GM21390 (cell line): ENCODE results near the gene ATP6V0A4.
A peak's percentile ranks its signal among the peaks of the same experiment; 100 is the strongest.
"Not testable (repeated sequence)": the region's sequence is repeated elsewhere in the genome, so short reads cannot be mapped to it uniquely, and the experiment has no call there.

Experiments
- ATAC-seq: cut with Tn5 transposase; IDR thresholded peaks from one replicate; pipeline ENCODE4 v1.9.1; 2021; ENCODE audit not compliant: unreplicated experiment

ATP6V0A4 gene

DNA sequence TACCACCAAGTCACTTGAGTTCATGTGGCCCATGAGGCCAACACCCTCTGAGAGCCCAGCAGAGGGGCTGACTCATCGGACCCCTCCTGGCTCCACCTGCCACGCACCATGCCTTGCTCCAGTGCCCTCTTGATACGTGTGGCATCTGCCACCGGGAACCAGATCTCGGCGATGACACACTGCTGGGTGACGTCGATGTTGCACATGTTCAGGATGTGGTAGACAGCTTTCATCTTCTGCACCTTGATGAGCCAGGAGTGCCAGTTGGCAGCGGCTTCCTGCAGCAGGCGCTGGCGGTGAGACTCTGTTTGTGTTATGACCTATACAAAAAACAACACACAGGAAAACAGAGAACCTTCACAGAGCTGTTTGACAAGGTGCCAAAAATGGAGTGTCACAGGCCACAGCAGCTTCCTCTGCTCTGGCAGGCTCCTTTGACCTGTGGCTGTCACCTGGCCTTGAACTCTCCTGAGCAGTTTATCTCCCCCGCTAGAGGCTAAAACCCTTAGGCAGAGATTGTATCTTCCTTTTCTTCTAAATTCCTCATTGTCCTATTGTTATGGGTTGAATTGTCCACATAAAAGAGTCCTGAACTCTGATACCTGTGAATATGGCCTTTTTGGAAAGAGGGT is 45.4 kb downstream of the ATP6V0A4 start:
- peak; percentile 76 for ATAC-seq

DNA sequence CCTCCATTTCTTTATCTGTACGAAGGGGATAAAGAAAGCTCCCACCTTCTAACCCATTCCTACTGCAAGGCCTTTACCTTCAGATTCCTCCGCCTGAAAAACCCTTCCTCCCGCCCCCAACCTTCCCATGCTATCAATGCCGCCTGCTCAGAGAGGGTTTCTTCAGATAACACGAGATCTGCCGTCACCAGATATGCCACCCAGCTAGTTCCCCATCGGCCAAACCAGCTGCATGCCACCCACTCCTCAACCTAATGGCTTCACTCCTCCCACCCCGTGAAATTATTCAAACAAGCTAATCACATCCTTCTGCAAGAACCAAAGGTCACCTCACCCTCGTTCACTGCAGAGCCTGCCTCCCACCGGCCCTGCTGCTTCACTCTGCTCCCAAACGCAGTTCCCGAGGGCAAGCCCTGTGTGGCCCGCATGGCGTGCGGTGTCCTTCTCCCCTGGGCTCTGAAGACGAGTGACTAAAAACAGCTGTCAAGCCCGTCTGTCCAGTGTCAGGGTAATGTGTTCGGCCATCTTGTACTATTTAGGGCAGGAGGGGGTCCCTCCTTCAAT is 47.0 kb downstream of the ATP6V0A4 start:
- ATAC-seq = no peak

DNA sequence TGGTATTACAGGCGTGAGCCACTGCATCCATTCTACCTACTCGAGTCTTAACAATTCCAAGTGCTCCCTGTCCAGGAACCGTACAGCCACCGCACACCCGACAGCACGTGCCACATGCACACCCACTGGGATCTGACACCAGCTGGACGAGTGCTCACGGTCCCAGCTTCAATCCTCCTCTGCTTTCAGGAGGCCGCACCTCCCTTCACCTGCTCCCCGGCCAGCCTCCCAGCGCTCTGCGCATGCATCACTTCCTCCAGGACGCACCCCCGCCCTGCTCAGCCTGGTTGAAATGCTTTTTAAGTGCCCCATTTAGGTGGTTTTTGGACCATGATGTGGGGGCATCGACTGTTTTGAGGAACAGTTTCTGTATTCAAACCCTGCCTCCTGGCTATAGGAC is 47.5 kb downstream of the ATP6V0A4 start:
- ATAC-seq = no peak

DNA sequence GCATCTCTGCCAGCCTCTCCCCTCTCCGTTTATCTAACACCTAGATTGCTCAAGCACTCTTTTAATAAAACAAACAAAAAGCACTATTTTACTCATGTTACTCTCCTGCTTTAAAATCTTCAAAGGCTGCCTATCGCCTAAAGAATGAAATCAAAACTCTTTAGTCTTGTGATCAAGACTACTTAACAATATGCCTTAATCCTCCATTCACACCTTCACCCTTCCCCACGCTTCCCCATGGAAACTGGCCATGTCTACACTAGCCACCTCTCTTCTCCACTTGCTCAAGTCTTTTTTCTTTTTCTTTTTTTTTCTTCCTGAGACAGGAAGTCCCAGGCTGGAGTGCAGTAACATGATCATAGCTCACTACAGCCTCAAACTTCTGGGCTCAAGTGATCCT is 48.0 kb downstream of the ATP6V0A4 start:
- no peak for ATAC-seq

DNA sequence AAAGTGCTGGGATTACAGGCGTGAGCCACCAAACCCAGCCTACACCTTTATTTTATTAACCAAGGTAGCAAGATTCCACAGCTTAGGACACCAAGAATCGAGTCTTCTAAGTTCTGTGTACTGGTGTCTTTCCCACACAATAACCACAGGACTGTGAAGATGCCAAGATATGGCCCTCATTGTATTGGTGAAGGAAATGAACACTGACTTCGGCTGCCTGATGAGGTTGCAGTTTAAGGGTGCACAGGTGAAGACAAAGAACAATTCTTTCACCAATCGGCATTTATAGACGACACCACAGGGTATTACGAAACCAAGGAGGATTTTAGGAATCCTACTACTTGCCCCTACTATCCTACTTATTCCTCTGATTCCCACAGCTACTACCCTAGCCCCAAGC is 49.3 kb downstream of the ATP6V0A4 start:
- ATAC-seq = no peak

DNA sequence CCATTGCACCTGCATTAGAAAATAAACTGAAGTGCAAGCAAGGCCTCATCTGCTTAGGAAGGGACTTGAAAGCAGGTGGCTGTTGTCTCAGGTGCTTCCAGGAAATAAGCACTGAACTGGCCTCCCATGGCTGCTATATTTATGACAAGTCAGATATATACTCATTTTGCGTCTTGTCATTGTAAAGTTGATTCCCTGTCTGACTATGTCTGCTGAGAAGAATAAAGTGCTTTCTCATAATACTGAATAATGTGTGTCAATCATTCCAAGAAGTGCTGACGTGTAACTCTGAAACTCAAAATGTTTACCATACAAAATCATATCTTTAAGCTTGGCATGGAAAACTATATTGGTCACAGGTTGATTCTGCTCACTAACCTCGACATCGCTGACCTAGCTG is 51.9 kb downstream of the ATP6V0A4 start:
- ATAC-seq = no peak

DNA sequence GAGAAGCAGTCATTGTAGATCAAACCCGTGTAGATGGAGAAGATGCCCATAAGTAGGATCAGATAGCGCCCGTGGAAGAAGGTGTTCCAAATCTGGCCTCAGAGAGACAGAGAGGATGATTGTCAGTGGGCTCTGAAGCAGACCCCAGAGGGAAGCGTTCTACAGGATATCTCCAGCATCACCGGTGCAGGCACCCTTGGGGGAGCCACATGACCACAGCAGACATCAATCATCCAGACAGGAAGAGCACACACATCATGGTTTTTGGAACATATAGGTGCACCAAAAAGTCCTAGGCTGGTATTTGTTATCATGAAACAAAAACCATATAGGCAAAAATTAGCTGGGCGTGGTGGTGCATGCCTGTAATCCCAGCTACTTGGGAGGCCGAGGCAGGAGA is 52.8 kb downstream of the ATP6V0A4 start:
- ATAC-seq = no peak

DNA sequence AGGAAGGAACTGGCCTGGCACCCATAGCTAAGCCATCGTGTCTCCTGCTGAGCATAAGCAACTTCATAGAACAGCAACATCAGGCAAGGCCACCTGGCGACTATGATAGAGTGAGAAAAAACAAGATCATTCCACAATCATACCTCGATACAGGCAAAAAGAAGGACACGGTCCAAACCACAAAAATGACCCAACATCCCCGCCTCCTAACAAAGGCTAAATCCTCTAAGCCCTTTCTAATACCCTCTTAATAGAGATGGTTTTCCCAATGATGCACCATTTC is 56.6 kb downstream of the ATP6V0A4 start:
- ATAC-seq = no peak

DNA sequence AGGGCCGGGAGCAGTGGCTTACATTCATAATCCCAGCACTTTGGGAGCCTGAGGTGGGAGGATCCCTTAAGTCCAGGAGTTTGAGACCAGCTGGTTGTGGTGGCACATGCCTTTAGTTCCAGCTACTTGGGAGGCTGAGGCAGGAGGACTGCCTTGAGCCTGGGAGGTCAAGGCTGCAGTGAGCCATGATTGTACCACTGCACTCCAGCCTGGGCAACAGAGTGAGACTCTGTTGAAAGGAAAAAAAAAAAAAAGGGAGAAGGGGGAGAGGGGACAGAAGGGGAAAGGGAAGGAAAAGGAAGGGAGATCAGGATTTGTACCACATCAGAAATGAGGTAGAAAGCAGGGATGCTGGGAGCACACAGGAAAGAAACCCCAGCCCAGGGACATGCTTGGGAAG is 58.1 kb downstream of the ATP6V0A4 start:
- ATAC-seq = no peak

DNA sequence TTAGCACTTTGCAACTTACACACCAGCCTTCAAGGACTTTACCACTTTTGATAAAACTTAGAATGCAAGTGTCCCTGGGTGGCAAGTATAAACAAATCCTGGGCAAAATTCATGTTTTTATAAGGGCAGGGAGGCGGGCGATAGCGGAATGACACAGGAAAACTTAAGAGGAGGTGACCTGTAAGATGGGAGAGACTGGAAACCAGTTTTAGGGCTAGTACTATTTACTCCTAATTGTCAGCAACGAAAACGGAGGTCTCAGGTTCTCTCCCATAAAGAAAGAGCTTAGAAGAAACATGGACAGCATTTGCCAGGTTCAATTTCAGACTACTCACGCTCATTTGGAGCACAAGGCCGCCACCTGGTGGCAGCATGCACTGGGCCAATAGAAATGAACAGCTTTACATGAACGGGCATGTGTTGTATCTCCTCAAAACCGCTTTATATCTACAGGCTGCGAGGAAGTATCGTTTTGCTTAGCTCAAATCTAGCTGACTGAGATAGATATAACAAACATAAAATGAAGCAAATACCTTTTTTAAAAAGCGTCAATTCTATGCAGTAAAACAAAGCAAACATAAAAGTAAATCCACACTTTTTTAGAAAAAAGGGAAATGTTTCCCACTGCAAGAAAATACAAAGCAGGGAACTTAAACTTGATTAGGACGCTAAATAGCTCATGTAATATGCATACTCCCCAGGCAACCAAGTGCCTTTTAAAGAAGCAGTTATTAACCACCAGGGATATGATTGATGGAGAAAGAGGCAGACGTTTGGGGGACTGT is 59.3 kb downstream of the ATP6V0A4 start:
- peak; percentile 93 for ATAC-seq

DNA sequence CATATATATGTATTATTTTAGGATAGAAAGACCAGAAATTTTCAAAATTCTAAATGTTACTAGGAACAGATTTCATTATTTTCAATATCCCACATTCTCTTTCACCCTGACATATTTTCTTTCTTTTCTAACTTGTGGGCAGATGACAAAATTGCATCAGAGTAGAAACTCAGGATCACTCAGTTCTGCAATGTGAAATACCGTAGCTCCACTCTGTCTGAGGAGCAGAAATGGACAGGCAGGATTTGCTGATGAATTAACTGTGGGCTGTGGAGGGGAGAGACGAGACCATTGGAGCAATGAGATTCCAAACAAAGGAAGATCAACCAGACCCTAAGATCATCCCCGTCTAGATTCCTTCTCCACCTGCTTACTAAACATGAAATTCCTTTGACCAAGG is 59.9 kb downstream of the ATP6V0A4 start:
- ATAC-seq = no peak

DNA sequence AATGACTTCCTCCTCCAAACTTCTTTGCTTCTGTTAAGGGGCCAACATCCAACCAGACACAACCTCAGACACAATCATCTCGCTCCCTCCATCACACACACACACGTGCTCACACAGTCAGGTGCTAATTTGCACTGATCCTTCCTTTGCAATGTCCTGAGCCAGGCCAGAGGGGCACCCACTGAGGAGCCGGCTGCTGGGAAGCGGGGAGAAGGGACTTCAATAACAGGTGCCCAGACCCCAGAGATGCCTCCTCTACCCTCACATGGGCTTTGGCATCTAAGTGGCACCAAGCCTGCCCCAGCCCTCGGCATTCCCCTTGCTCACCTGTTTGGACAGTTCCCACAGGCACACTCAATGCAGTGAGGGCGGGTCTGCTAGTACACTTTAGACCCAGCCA is 62.6 kb downstream of the ATP6V0A4 start:
- ATAC-seq = no peak

DNA sequence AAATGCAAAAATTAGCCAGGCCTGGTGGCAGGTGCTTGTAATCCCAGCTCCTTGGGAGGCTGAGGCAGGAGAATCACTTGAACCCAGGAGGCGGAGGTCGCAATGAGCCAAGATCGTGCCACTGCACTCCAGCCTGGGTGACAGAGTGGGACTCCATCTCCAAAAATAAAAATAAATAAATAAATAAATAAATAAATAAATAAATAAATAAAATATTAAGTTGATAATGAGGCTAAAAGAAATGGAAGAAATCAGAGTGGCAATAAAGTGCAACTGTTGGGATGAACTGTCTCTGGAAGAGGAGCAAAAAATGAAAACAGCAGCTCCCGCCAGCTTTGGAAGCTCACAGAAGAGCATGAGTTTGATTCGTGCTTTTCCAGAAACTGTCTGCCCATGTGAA is 66.3 kb downstream of the ATP6V0A4 start:
- not testable (repeated sequence) for ATAC-seq

DNA sequence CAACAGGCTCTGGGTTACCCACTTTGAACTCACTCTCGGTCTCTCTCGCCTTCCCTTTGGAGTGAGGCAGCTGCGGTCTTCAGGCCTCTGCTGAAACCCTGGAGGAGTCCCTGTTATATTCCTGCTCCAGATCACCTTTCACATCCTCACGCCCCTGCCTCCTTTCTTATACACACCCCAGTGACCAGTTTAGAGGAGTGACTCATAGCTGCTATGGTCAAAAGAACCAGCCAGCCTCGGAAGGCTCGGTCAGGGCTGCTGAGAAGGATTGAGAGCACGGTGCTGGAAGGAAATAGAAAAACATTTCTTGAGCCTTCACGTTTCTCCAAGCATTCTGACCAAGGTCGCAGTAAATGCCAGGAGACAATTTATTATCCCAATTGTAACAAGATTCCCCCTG is 68.6 kb downstream of the ATP6V0A4 start:
- no peak for ATAC-seq

DNA sequence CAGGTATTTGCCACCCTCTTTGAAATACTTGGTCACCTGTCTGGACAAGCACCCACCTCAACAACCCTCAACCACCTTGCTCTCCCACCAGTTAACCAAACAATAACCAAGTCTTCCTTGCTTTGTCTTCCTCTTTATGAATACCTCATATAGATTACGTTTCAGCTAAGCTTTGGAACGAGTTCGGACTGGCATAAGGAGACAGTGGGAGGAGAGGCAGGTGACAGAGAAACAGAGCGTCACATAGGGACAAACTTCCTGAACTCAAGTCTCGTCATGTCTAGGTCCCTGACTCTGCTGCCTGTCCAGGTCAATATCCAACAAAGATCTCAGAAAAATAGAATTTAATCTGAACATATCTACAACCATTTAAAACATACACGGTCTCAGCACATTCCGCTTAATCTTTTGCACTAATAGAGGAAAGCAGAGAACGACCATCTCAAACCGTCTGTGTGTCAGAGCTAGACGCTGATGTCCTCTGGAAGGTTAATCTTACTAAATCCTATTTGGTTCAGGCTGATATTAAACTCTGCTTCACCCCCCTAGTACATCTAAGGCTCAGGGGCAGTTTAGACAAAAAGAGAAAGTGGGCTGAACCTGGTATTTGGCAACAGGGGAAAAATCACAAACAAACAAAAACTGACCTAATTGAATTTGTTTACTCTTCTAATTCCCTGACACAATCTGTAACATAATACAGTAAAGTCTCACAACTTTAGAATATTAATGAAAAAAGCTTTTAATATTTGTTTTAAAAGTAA is 70.5 kb downstream of the ATP6V0A4 start:
- ATAC-seq = no peak

DNA sequence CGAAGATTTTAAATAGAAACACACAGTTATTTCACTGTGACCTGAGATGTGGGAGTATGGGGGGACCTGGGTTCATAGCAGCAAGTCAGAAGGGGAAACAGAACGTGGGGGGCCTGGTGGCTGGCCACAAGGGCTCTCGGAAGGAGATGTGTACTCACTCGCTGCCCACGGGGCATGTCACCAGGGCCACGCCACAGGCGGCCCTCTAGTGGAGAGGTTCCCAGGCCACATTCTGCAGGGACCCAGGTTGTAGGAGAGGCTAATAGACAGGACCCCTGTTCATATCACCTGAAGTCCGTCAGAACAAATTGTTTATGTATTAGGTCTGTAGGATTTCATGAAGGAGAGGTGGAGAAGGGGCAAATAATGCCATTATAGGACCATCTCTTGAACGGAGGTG is 71.7 kb downstream of the ATP6V0A4 start:
- ATAC-seq = no peak

DNA sequence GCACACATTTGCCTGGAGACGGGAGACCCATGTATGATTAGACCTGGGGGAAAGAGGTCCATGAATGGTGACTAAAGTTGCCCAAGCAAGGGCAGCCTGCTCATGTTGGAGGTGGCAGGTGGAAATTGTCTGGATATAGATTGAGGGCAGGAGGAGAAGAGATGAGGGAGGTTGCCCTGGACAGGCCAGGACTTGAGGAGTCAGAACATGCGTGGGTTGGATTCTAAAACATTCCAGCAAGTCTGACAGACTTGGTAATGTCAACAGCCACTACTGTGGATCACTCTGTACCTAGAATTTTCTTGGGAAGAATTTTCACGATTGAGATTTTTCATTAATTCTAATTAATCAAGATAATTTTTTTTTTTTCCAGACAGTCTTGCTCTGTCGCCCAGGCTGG is 77.7 kb downstream of the ATP6V0A4 start:
- ATAC-seq = no peak

DNA sequence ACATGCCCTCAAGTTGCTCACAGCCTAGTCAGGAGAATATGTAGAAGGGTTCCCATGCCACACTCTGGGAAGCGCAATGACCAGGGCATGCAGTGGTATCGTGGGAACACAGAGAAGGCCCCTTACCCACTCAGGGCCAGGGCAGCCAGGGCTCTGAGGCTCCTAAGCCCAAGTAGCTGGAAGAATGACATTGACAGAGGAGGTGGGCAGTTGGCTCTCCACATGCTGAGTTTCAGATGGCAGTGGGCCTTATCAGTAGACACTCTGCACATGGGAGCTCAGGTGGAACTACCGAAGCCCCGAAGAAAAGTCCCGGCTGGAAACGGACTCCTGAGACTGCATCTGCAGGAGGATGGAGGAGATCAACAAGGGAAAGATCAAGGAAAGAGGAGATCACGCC is 81.1 kb downstream of the ATP6V0A4 start:
- ATAC-seq = no peak

DNA sequence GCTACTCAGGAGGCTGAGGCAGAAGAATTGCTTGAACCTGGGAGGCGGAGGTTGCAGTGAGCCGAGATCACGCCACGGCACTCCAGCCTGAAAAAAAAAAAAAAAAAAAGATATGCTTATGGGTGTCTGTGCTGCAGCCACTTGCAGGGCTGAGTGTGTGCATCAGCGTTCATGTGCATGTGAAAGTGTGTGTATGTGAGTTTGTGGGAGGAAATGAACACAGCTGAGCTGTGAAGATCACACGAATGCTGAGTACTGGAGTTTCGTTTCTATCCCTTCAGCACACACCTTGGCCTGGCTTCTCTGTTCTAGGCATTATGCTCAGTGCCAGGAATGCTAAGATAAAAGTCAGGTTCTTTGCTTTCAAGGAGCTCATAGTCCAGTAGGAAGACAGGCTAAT is 84.8 kb downstream of the ATP6V0A4 start:
- ATAC-seq = no peak

DNA sequence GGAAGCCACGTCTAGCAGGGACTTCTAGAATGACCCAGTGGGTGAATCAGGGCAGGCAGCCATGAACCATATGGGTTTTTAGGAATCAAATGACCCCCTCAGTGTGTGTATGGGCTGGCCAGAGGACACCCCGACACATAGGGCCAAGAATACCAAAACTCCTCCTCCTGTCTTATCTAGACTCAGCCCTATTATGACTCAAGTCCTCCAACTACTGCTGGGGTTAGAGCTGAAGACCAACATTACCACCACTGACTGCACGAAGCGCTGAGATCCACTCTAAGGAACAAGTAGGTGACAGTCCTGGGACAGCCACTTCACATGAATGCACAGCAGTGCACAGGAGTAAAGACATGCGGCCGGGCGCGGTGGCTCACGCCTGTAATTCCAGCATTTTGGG is 85.3 kb downstream of the ATP6V0A4 start:
- ATAC-seq = no peak

DNA sequence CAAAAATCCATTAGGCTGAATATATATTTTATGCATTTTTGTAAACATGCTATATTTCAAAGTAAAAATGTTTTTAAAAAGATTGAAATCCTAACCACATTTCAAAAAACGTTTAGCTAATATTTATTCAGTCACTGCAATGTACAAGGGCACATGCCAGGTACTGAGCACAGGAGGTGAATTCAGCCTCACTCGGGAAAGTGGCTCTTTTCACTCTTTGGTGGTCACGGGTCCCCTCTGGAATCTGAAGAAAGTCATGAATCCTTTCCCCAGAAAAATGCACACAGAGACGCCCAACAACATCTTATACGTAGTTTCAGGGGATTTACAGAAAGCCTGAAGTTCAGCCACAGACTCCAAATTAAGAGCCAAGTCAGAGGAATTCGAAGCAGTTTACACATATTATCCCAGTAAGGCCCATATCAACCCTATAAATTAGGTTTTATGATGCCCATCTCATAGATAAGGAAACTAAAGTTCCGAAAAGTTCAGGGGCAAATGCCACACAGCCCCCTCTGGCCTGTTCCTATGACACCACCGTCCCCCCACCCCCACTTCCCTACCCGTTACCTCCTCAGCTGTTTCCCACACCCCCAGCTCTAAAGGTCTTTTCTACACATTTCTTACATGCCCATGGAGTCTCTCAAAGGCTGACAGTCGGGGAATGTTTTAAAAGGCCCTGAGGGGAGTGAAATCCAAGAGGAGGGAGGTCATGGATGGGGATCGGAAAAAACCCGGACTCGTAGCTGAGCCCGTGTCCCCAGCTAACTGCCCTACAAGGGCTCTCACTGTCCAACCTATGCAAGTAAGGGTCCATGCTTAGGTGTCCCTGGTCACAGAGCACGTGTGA is 87.2 kb downstream of the ATP6V0A4 start:
- no peak for ATAC-seq
